OCI-LY1 (cell line): Measurements from ENCODE around the gene ZNF80.
"Not testable (repeated sequence)": the region's sequence is repeated elsewhere in the genome, so short reads cannot be mapped to it uniquely, and the experiment has no call there.

Source experiments
- H2AFZ ChIP-seq: fragments of 200-600 bp; sonication (generic), shearing (Covaris generic); 2 replicates; pipeline ENCODE4 v1.6.0; 2014; ENCODE audit warnings: antibody characterized with exemption, mild to moderate bottlenecking, low read length
- H3F3A ChIP-seq: fragments of 200-600 bp; sonication (generic), shearing (Covaris generic); 2 replicates; pipeline ENCODE4 v1.6.0; 2014; ENCODE audit warnings: mild to moderate bottlenecking, antibody characterized with exemption, low read length, moderate library complexity; ENCODE audit not compliant: insufficient read depth
- H3K27ac ChIP-seq: fragments of 200-600 bp; sonication (generic); 2 replicates; pipeline ENCODE4 v1.5.1; 2014; ENCODE audit warnings: low read length, mixed run types, mild to moderate bottlenecking, low read depth; ENCODE audit not compliant: poor library complexity, severe bottlenecking
- H3K27me3 ChIP-seq: fragments of 200-600 bp; sonication (generic); 2 replicates; pipeline ENCODE4 v1.6.0; 2014; ENCODE audit warnings: antibody characterized with exemption, mild to moderate bottlenecking, low read length, moderate library complexity; ENCODE audit not compliant: insufficient read depth
- H3K36me3 ChIP-seq: fragments of 200-600 bp; sonication (generic); 2 replicates; pipeline ENCODE4 v1.6.1; 2014; ENCODE audit warnings: mild to moderate bottlenecking, antibody characterized with exemption, low read length, moderate library complexity, mixed read lengths; ENCODE audit not compliant: insufficient read depth
- H3K4me1 ChIP-seq: fragments of 200-600 bp; sonication (generic); 2 replicates; pipeline ENCODE4 v1.5.1; 2014; ENCODE audit warnings: mild to moderate bottlenecking, low read length, moderate library complexity; ENCODE audit not compliant: insufficient read depth, severe bottlenecking
- H3K4me2 ChIP-seq: fragments of 200-600 bp; sonication (generic), shearing (Covaris generic); 2 replicates; pipeline ENCODE4 v1.6.1; 2014; ENCODE audit warnings: low read length
- H3K4me3 ChIP-seq: fragments of 200-600 bp; sonication (generic); 2 replicates; pipeline ENCODE4 v1.5.1; 2014; ENCODE audit warnings: low read length, low read depth, mild to moderate bottlenecking, mixed read lengths; ENCODE audit not compliant: poor library complexity, severe bottlenecking
- H3K79me2 ChIP-seq: fragments of 200-600 bp; shearing (Covaris generic); 2 replicates; pipeline ENCODE4 v1.6.1; 2016; ENCODE audit warnings: mixed run types, low read length, mixed read lengths; ENCODE audit not compliant: insufficient read depth
- H3K9ac ChIP-seq: fragments of 200-600 bp; sonication (generic), shearing (Covaris generic); 2 replicates; pipeline ENCODE4 v1.6.1; 2014; ENCODE audit warnings: mild to moderate bottlenecking, low read length, mixed read lengths
- H3K9me2 ChIP-seq: fragments of 200-600 bp; sonication (generic), shearing (Covaris generic); 2 replicates; pipeline ENCODE4 v1.6.1; 2014; ENCODE audit warnings: low read depth, mild to moderate bottlenecking, low read length, mixed read lengths
- H3K9me3 ChIP-seq: fragments of 200-600 bp; shearing (Covaris generic); 2 replicates; pipeline ENCODE4 v1.6.1; 2014; ENCODE audit warnings: low read length, mixed read lengths
- H4K20me1 ChIP-seq: fragments of 200-600 bp; sonication (generic), shearing (Covaris generic); 2 replicates; pipeline ENCODE4 v1.6.0; 2016; ENCODE audit warnings: mild to moderate bottlenecking, low read length; ENCODE audit not compliant: insufficient read depth
- EZH2 ChIP-seq: fragments of 200-600 bp; sonication (generic), shearing (Covaris generic); IDR thresholded peaks from 2 replicates; pipeline ENCODE4 v1.8.0; 2017; ENCODE audit warnings: borderline replicate concordance, mixed run types, mild to moderate bottlenecking, antibody characterized with exemption, low read length, moderate library complexity, mixed read lengths
- TF ChIP-seq, protein P1 (sequence below): fragments of 200-600 bp; sonication (generic), shearing (Covaris generic); IDR thresholded peaks from 2 replicates; pipeline ENCODE4 v1.5.1; 2017; ENCODE audit warnings: mild to moderate bottlenecking, antibody characterized with exemption, low read length, moderate library complexity, mixed read lengths

The ZNF80 gene

GRCh38 chr3:114237478-114237877 is at the start of gene ZNF80:
ZNF80 (minus strand) TSS chr3:114237578; CDS start chr3:114237074, 504 bp downstream.
- not testable (repeated sequence) for H3F3A ChIP-seq, H3K36me3 ChIP-seq, H2AFZ ChIP-seq, H3K27ac ChIP-seq, H4K20me1 ChIP-seq, H3K9me2 ChIP-seq, H3K4me2 ChIP-seq, H3K9me3 ChIP-seq, H3K9ac ChIP-seq, H3K4me1 ChIP-seq, H3K4me3 ChIP-seq, H3K27me3 ChIP-seq, H3K79me2 ChIP-seq

GRCh38 chr3:114286266-114286665 is 48.9 kb upstream of the ZNF80 start:
- no peak overlapping the region for H3K4me3 ChIP-seq
- no peak overlapping the region for H3K9ac ChIP-seq
- no peaks in the 10 kb centered on the region for H3K79me2 ChIP-seq
- H3K9me2 ChIP-seq, result no peaks in the 10 kb centered on the region
- no peaks in the 10 kb centered on the region for H3K9me3 ChIP-seq
- H2AFZ ChIP-seq, result no peak overlapping the region
- no peaks in the 10 kb centered on the region for H3F3A ChIP-seq
- H3K4me2 ChIP-seq, result no peak overlapping the region
- H3K4me1 ChIP-seq, result peaks cover 9% of the 10 kb centered on the region
- no peak overlapping the region for H3K27ac ChIP-seq
- no peaks in the 10 kb centered on the region for H4K20me1 ChIP-seq
- H3K27me3 ChIP-seq, result no peaks in the 10 kb centered on the region
- TF ChIP-seq, protein P1, sequence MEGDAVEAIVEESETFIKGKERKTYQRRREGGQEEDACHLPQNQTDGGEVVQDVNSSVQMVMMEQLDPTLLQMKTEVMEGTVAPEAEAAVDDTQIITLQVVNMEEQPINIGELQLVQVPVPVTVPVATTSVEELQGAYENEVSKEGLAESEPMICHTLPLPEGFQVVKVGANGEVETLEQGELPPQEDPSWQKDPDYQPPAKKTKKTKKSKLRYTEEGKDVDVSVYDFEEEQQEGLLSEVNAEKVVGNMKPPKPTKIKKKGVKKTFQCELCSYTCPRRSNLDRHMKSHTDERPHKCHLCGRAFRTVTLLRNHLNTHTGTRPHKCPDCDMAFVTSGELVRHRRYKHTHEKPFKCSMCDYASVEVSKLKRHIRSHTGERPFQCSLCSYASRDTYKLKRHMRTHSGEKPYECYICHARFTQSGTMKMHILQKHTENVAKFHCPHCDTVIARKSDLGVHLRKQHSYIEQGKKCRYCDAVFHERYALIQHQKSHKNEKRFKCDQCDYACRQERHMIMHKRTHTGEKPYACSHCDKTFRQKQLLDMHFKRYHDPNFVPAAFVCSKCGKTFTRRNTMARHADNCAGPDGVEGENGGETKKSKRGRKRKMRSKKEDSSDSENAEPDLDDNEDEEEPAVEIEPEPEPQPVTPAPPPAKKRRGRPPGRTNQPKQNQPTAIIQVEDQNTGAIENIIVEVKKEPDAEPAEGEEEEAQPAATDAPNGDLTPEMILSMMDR, result no peak
- no peak for TF ChIP-seq EZH2
- no peaks in the 10 kb centered on the region for H3K36me3 ChIP-seq

GRCh38 chr3:114285648-114286230 is 48.4 kb upstream of the ZNF80 start:
- H3K4me3 ChIP-seq, result no peak overlapping the region
- no peaks in the 10 kb centered on the region for H3K27me3 ChIP-seq
- H3K4me2 ChIP-seq, result no peak overlapping the region
- no peak for TF ChIP-seq EZH2
- TF ChIP-seq, protein P1, result no peak
- no peaks in the 10 kb centered on the region for H4K20me1 ChIP-seq
- H3K9ac ChIP-seq, result no peak overlapping the region
- no peaks in the 10 kb centered on the region for H3K36me3 ChIP-seq
- H3K4me1 ChIP-seq, result peaks cover 4% of the 10 kb centered on the region
- no peaks in the 10 kb centered on the region for H3F3A ChIP-seq
- no peaks in the 10 kb centered on the region for H3K79me2 ChIP-seq
- H2AFZ ChIP-seq, result no peak overlapping the region
- no peaks in the 10 kb centered on the region for H3K9me3 ChIP-seq
- no peaks in the 10 kb centered on the region for H3K9me2 ChIP-seq
- H3K27ac ChIP-seq, result no peak overlapping the region

- no peaks in the 10 kb centered on the region for H3K9me3 ChIP-seq
- no peaks in the 10 kb centered on the region for H4K20me1 ChIP-seq
- H2AFZ ChIP-seq, result no peak overlapping the region
- H3K4me2 ChIP-seq, result no peak overlapping the region
- H3K36me3 ChIP-seq, result no peaks in the 10 kb centered on the region
- no peaks in the 10 kb centered on the region for H3K4me1 ChIP-seq
- no peaks in the 10 kb centered on the region for H3K27me3 ChIP-seq
- TF ChIP-seq EZH2, result no peak
- TF ChIP-seq, protein P1, result no peak
- no peak overlapping the region for H3K9ac ChIP-seq
- no peaks in the 10 kb centered on the region for H3F3A ChIP-seq
- H3K79me2 ChIP-seq, result no peaks in the 10 kb centered on the region
- no peak overlapping the region for H3K4me3 ChIP-seq
- H3K27ac ChIP-seq, result no peak overlapping the region
- H3K9me2 ChIP-seq, result no peaks in the 10 kb centered on the region
Observed at GRCh38 chr3:114284644-114285043, 47.3 kb upstream of the ZNF80 start.

DNA sequence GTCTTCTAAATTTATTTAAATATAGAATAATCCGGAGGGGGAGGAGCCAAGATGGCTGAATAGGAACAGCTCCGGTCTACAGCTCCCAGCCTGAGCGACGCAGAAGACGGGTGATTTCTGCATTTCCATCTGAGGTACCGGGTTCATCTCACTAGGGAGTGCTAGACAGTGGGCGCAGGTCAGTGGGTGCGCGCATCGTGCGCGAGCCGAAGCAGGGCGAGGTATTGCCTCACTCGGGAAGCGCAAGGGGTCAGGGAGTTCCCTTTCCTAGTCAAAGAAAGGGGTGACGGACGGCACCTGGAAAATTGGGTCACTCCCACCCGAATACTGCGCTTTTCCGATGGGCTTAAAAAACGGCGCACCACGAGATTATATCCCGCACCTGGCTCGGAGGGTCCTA is 39.5 kb upstream of the ZNF80 start:
- not testable (repeated sequence) for H3K36me3 ChIP-seq, H3K27ac ChIP-seq, H3K9ac ChIP-seq, H3K9me3 ChIP-seq, H3K27me3 ChIP-seq, H2AFZ ChIP-seq, H3K9me2 ChIP-seq, H3K4me1 ChIP-seq, H4K20me1 ChIP-seq, H3K4me2 ChIP-seq, H3F3A ChIP-seq, H3K79me2 ChIP-seq, H3K4me3 ChIP-seq
